Measurements from ENCODE around the gene HEMK1. TPM values are rescaled to one million over a fixed set of nuclear protein-coding genes. Genes with fewer than 3 reads are reported as not detected.

The HEMK1 gene
- total RNA-seq, 2 donors from 2014 or later, result 24.1 to 25.8 TPM

DNA sequence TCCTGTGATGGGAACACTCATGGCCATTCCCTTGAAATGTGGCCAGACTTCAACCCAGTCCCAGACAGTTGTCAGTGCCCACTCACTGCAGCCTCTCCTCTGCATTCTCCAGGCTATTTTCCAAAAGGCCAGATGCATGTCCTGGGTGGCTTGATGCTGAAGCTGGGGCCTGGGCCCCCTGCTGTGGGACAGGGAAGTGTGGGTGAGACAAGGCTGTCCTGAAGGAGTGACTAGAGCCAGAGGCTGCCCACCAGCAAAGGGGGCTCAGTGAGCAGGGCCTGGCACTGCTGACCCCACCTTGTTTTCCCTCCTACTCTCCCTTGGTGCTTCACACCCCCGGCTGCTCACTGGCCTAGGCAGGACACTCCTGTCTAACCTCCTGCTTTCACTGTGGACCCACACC lies 30.4 kb downstream of the HEMK1 start:
- Histone ChIP-seq H3K27me3 (ENCODE audit: control insufficient read depth, insufficient read depth, low read length, poor library complexity, severe bottlenecking) (no peaks in the 10 kb centered on the region), H3K4me1 (ENCODE audit: control insufficient read depth, insufficient read depth, low read length) (no peaks in the 10 kb centered on the region), H3K36me3 (ENCODE audit: control insufficient read depth, insufficient read depth, low read length) (no peaks in the 10 kb centered on the region), H3K9ac (ENCODE audit: extremely low read depth, low read length, poor library complexity, severe bottlenecking) (no peak overlapping the region), H3K9me3 (ENCODE audit: control insufficient read depth, low read length) (no peaks in the 10 kb centered on the region), H3K27ac (ENCODE audit: low read depth, low read length) (no peak overlapping the region), H3K4me3 (ENCODE audit: low read length) (no peak overlapping the region)
- TF ChIP-seq, protein P1, sequence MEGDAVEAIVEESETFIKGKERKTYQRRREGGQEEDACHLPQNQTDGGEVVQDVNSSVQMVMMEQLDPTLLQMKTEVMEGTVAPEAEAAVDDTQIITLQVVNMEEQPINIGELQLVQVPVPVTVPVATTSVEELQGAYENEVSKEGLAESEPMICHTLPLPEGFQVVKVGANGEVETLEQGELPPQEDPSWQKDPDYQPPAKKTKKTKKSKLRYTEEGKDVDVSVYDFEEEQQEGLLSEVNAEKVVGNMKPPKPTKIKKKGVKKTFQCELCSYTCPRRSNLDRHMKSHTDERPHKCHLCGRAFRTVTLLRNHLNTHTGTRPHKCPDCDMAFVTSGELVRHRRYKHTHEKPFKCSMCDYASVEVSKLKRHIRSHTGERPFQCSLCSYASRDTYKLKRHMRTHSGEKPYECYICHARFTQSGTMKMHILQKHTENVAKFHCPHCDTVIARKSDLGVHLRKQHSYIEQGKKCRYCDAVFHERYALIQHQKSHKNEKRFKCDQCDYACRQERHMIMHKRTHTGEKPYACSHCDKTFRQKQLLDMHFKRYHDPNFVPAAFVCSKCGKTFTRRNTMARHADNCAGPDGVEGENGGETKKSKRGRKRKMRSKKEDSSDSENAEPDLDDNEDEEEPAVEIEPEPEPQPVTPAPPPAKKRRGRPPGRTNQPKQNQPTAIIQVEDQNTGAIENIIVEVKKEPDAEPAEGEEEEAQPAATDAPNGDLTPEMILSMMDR (conservative IDR thresholded peaks at IDR 0.05), result no peak
- H3K4me3 Mint-ChIP-seq, result no peak overlapping the region
- H3K27me3 Mint-ChIP-seq (ENCODE audit: insufficient read depth), result no peaks in the 10 kb centered on the region
- WGBS, 2 experiments (ENCODE audit: insufficient coverage in 1 of 2, insufficient read length in 1 of 2), result 85 to 88% methylated on average over 1 of the region's 1 CpG
- H3K4me1 Mint-ChIP-seq, result no peaks in the 10 kb centered on the region
- H3K36me3 Mint-ChIP-seq (ENCODE audit: low read depth), result no peaks in the 10 kb centered on the region
- DNase-seq, result no peak
- no peak overlapping the region for H3K27ac Mint-ChIP-seq
- H3K9me3 Mint-ChIP-seq, result no peaks in the 10 kb centered on the region

DNA sequence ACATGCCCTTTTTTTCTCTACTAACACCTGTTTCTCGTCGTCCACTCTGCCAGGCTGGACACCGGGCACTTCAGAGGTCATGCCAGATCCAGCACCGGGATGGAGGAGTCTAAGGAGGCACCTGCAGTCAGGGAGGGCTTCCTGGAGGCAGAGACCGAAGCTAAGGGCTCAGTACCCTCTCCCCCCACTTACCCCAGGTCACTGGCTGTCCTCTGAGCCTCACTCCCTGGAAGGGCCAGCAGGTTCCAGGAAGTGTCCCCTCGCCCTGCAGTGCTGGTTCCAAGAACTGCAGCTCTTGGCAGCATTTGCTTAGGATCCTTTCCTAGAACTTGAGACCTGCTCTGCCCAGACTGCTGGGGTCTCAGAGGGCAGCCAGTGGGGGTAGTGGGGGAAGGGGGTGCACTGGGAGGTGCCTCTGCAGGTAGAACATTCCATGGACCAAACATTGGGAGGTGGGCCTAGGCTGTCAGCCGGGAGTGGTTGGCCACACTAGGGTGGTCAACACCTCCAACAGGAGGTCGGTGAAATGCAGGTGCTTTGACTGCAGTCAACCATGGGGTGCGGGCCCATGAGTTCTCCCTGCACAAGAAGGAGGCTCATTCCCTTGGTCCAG lies 30.9 kb downstream of the HEMK1 start:
- Mint-ChIP-seq H3K27ac (no peak overlapping the region), H3K36me3 (ENCODE audit: low read depth) (no peaks in the 10 kb centered on the region), H3K4me3 (no peak overlapping the region), H3K27me3 (ENCODE audit: insufficient read depth) (no peaks in the 10 kb centered on the region), H3K4me1 (no peaks in the 10 kb centered on the region), H3K9me3 (no peaks in the 10 kb centered on the region)
- H3K9ac ChIP-seq (ENCODE audit: extremely low read depth, low read length, poor library complexity, severe bottlenecking), result no peak overlapping the region
- WGBS, 2 experiments (ENCODE audit: insufficient coverage in 1 of 2, insufficient read length in 1 of 2), result 95 to 96% methylated on average over 7 to 9 of the region's 9 CpGs
- no peak for DNase-seq
- TF ChIP-seq, protein P1 (conservative IDR thresholded peaks at IDR 0.05), result no peak
- no peaks in the 10 kb centered on the region for H3K27me3 ChIP-seq (ENCODE audit: control insufficient read depth, insufficient read depth, low read length, poor library complexity, severe bottlenecking)
- no peak overlapping the region for H3K4me3 ChIP-seq (ENCODE audit: low read length)
- H3K9me3 ChIP-seq (ENCODE audit: control insufficient read depth, low read length), result no peaks in the 10 kb centered on the region
- no peak overlapping the region for H3K27ac ChIP-seq (ENCODE audit: low read depth, low read length)
- H3K4me1 ChIP-seq (ENCODE audit: control insufficient read depth, insufficient read depth, low read length), result no peaks in the 10 kb centered on the region
- H3K36me3 ChIP-seq (ENCODE audit: control insufficient read depth, insufficient read depth, low read length), result no peaks in the 10 kb centered on the region

DNA sequence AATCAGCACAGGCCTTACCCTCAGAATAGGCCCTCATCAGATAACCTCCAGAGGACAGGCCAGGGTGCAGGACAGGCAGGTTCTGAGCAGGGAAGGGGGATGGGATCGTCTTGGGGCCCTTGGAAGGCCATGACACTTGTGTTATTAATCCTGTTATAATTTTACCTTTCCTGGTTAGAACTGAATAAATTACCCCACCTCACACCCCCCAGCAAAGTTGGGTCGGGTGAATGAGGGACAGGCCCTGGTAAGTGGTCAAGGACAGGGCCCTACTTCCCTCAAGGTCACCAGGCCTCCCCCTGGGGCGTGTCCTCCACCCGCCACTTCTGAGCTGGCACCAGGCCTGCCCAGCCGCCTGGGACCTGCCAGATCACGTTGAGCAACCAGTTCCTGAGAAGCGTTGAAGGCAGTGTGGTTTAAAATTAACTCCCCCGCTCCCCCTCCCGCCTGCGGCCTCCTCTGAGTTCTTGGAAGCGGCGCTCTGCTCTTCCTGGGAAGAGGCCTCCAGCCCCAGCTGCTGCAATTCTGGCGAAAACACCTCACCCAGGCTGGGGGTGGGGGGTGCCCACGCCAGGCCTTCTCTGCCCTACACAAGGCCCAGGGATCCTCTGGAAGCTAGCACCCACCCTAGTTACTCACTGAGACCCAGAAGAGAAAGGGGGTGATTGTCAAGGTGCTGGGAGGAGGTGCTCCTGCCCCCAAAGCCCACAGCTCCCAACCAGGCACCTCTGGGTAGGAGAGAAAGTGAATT lies 31.7 kb downstream of the HEMK1 start:
- Histone ChIP-seq H3K27ac (ENCODE audit: low read depth, low read length) (peak overlapping the region; percentile 44), H3K36me3 (ENCODE audit: control insufficient read depth, insufficient read depth, low read length) (no peaks in the 10 kb centered on the region), H3K4me1 (ENCODE audit: control insufficient read depth, insufficient read depth, low read length) (no peaks in the 10 kb centered on the region), H3K9ac (ENCODE audit: extremely low read depth, low read length, poor library complexity, severe bottlenecking) (no peak overlapping the region), H3K27me3 (ENCODE audit: control insufficient read depth, insufficient read depth, low read length, poor library complexity, severe bottlenecking) (no peaks in the 10 kb centered on the region), H3K4me3 (ENCODE audit: low read length) (no peak overlapping the region), H3K9me3 (ENCODE audit: control insufficient read depth, low read length) (no peaks in the 10 kb centered on the region)
- Mint-ChIP-seq H3K4me1 (no peaks in the 10 kb centered on the region), H3K27ac (no peak overlapping the region), H3K36me3 (ENCODE audit: low read depth) (no peaks in the 10 kb centered on the region), H3K27me3 (ENCODE audit: insufficient read depth) (no peaks in the 10 kb centered on the region), H3K4me3 (no peak overlapping the region), H3K9me3 (no peaks in the 10 kb centered on the region)
- WGBS, 2 experiments (ENCODE audit: insufficient coverage in 1 of 2, insufficient read length in 1 of 2), result 87% methylated on average over 6 to 14 of the region's 14 CpGs
- DNase-seq, result no peak
- TF ChIP-seq, protein P1 (conservative IDR thresholded peaks at IDR 0.05), result no peak

Data from endodermal cell (in vitro differentiated cells).